Activated CD8-positive, alpha-beta memory T cell treated with anti-CD3 and anti-CD28 coated beads, Interleukin-2, amount 50 U/mL, for 24 hours (primary cell): ENCODE measurements around the gene PCBP1.
"Not testable (repeated sequence)": the region's sequence is repeated elsewhere in the genome, so short reads cannot be mapped to it uniquely, and the experiment has no call there.

Experiments
- DNase-seq: peaks from one replicate; pipeline ENCODE4 v3.0.0-alpha.2; 2020; ENCODE audit errors: extremely low read depth

PCBP1 gene

GRCh38 chr2:70081221-70081620, 6.1 kb upstream of the PCBP1 start:
- DNase-seq: no peak

- DNase-seq: no peak
Measured at GRCh38 chr2:70083344-70084156, 3.7 kb upstream of the PCBP1 start.

GRCh38 chr2:70084973-70085710, 2.1 kb upstream of the PCBP1 start:
- no peak for DNase-seq

GRCh38 chr2:70085711-70086277, 1.5 kb upstream of the PCBP1 start:
- DNase-seq: no peak

GRCh38 chr2:70086278-70086837, 919 bp upstream of the PCBP1 start:
- DNase-seq: no peak

GRCh38 chr2:70087702-70088597, 673 bp downstream of the PCBP1 start:
- DNase-seq: no peak

GRCh38 chr2:70088598-70089219, 1.4 kb downstream of the PCBP1 start:
- DNase-seq: no peak

GRCh38 chr2:70089220-70089982, 2.1 kb downstream of the PCBP1 start:
- no peak for DNase-seq

- DNase-seq: no peak
Measured at GRCh38 chr2:70089983-70090525, 2.8 kb downstream of the PCBP1 start.

- no peak for DNase-seq
Measured at GRCh38 chr2:70090706-70091334, 3.5 kb downstream of the PCBP1 start.

GRCh38 chr2:70091364-70091763, 4.1 kb downstream of the PCBP1 start:
- DNase-seq: no peak

- no peak for DNase-seq
Measured at GRCh38 chr2:70091816-70092215, 4.5 kb downstream of the PCBP1 start.

GRCh38 chr2:70092576-70093243, 5.4 kb downstream of the PCBP1 start:
- not testable (repeated sequence) for DNase-seq

- no peak for DNase-seq
Measured at GRCh38 chr2:70094171-70094977, 7.1 kb downstream of the PCBP1 start.

GRCh38 chr2:70094978-70095719, 7.9 kb downstream of the PCBP1 start:
- no peak for DNase-seq

- no peak for DNase-seq
Measured at GRCh38 chr2:70095720-70096670, 8.7 kb downstream of the PCBP1 start.
